Nephron progenitor cell (in vitro differentiated cells): ENCODE measurements around the gene ALPI.
A peak's percentile ranks its signal among the peaks of the same experiment; 100 is the strongest.

Experiments used
- DNase-seq: peaks from one replicate; pipeline ENCODE4 v3.0.0; 2021
- H3K27ac Mint-ChIP-seq: 2 replicates; pipeline ENCODE4 v1.8.0; 2021; ENCODE audit warnings: mild to moderate bottlenecking, moderate library complexity, mixed read lengths
- H3K27me3 Mint-ChIP-seq: 2 replicates; pipeline ENCODE4 v1.8.0; 2021; ENCODE audit warnings: mild to moderate bottlenecking, low read depth, mixed read lengths; ENCODE audit not compliant: poor library complexity
- H3K36me3 Mint-ChIP-seq: 2 replicates; pipeline ENCODE4 v1.8.0; 2021; ENCODE audit warnings: low read depth, mixed read lengths
- H3K4me1 Mint-ChIP-seq: 2 replicates; pipeline ENCODE4 v1.8.0; 2021; ENCODE audit warnings: mixed read lengths
- H3K4me3 Mint-ChIP-seq: 2 replicates; pipeline ENCODE4 v1.8.0; 2021; ENCODE audit warnings: mild to moderate bottlenecking, moderate library complexity, mixed read lengths
- H3K9me3 Mint-ChIP-seq: 2 replicates; pipeline ENCODE4 v1.8.0; 2021; ENCODE audit warnings: mild to moderate bottlenecking, moderate library complexity, mixed read lengths
- TF ChIP-seq, protein P1 (sequence below): fragments of 200-600 bp; sonication (generic); IDR thresholded peaks from 2 replicates; pipeline ENCODE4 v1.5.0; 2021; ENCODE audit warnings: antibody characterized with exemption

Gene ALPI

DNA sequence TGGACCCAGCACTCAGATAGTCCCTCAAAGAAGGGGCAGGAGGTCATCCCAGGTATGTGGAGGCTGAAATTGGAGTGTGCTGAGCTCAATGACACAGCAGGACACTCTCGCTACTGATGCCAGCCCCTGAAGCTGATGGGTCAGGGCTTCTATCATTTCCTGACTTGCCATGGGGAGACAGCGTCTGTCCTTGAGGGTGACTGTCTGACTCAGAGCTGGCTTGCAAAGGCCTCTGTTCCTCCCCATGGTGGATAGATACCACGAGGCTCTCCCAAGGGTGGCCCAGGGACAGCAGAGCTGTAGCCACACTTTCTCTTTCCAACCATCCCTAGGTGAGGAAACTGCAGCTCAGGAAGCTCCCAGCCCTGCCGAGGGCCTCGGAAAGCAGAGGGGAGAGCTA lies 38.5 kb upstream of the ALPI start:
- H3K36me3 Mint-ChIP-seq: peaks cover 8% of the 10 kb centered on the region
- DNase-seq: no peak
- H3K4me3 Mint-ChIP-seq: no peak overlapping the region
- H3K9me3 Mint-ChIP-seq: peaks cover 10% of the 10 kb centered on the region
- peaks cover 99% of the 10 kb centered on the region for H3K27me3 Mint-ChIP-seq
- H3K27ac Mint-ChIP-seq: no peak overlapping the region
- H3K4me1 Mint-ChIP-seq: peaks cover 11% of the 10 kb centered on the region
- TF ChIP-seq, protein P1, sequence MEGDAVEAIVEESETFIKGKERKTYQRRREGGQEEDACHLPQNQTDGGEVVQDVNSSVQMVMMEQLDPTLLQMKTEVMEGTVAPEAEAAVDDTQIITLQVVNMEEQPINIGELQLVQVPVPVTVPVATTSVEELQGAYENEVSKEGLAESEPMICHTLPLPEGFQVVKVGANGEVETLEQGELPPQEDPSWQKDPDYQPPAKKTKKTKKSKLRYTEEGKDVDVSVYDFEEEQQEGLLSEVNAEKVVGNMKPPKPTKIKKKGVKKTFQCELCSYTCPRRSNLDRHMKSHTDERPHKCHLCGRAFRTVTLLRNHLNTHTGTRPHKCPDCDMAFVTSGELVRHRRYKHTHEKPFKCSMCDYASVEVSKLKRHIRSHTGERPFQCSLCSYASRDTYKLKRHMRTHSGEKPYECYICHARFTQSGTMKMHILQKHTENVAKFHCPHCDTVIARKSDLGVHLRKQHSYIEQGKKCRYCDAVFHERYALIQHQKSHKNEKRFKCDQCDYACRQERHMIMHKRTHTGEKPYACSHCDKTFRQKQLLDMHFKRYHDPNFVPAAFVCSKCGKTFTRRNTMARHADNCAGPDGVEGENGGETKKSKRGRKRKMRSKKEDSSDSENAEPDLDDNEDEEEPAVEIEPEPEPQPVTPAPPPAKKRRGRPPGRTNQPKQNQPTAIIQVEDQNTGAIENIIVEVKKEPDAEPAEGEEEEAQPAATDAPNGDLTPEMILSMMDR: no peak

DNA sequence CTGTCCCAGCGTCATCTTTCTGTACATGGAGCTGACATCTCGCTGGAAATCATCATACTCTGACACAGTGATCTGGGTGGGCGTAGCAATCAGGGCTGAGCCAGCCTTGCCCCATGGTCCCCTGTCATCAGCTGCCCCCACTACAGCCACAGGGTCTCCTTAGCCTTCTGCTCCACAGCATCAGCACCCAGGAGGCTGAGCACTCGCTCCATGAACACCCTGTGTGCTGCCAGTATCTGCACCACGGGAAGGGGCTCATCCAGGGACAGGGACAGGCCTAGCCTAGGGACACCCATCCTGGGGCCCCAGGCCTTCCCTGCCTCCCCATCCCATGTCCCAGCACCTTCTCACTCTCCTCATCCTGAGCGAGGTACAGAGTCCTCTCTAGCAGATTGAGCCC lies 37.9 kb upstream of the ALPI start:
- peaks cover 11% of the 10 kb centered on the region for H3K4me1 Mint-ChIP-seq
- peak overlapping the region; percentile 74 for H3K4me3 Mint-ChIP-seq
- no peak overlapping the region for H3K27ac Mint-ChIP-seq
- peaks cover 99% of the 10 kb centered on the region for H3K27me3 Mint-ChIP-seq
- peaks cover 11% of the 10 kb centered on the region for H3K36me3 Mint-ChIP-seq
- TF ChIP-seq, protein P1: no peak
- DNase-seq: no peak
- peaks cover 16% of the 10 kb centered on the region for H3K9me3 Mint-ChIP-seq

DNA sequence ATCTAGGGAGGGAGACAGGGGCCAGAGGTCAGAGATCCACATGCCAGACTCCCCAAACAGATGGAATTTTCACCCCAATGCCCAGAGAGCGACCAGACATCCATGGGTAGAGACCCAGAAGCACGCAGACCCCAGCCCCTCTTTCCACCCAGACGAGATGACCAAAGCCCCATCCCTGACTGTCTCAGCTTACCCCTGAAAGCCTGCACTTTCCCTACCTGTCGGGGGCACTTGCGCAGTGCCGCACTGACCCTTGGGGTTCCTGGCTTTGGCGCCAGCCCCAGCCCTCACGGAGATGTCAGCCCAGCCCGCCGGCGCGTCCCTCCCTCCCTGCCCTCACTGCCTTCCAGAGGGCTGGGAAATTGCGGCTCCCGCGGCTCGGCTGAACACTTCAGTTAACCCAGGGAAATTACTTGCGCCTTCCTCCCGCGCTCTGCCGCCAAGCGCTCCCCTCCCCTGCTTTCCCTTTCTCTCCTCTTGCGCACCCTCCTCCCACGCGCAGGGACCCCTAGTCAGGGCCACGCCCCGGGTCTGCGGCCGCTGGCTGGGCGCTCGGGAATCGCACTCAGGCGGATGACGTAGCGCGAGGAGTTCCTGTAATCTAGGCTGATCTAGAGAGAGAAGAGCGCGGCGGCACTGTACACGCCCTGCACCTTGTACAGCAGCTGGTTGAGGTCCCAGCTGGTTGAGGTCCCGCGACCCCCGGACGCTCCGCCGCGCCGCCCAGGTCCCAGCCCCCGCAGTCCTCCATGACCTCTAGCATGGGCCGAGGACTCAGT lies 37.3 kb upstream of the ALPI start:
- Mint-ChIP-seq H3K4me3 (peak overlapping the region; percentile 74), H3K36me3 (peaks cover 11% of the 10 kb centered on the region), H3K27ac (no peak overlapping the region), H3K9me3 (peaks cover 22% of the 10 kb centered on the region), H3K4me1 (peaks cover 11% of the 10 kb centered on the region), H3K27me3 (peaks cover 99% of the 10 kb centered on the region)
- TF ChIP-seq, protein P1: no peak
- peak; percentile 75 for DNase-seq

DNA sequence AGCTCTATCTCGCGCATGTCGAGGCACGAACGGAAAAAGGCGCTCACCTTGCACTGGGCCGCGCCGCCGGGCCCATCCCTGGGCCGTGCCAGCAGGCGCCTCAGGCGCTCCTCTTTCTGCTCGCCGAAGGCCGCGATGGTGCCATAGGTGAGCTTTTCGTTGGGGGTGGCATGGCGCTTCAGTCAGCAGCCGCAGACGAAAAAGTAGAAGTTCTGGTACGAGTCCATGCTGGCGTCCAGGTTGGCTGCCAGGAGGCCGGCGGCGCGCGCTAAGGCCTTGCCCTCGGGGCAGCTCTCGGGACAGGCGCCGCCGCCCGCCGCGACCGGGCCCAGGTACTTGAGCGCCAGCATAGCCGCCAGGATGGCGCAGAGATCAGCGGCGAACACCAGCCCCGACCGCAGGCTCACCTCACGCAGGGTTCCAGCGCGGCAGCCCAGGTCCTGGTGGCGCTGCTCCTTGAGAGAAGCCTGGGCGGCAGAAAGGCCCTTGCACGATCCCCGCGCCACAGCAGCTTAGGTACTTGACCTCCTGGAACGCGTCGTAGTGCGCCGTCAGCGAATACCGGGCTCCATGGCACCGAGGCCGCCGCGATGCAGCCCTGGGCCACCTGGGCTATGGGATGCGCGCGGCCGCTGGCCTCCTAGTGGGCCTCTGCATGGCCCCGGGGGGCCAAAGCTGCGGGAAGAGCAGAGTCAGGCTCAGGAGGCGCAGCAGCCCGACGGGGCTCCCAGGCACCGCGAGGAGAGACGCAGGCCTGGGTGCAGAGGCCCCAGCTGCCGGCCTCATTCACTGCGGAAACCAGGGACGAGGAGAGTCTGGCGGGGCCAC lies 36.5 kb upstream of the ALPI start:
- H3K4me1 Mint-ChIP-seq: peaks cover 11% of the 10 kb centered on the region
- peaks cover 11% of the 10 kb centered on the region for H3K36me3 Mint-ChIP-seq
- peaks cover 27% of the 10 kb centered on the region for H3K9me3 Mint-ChIP-seq
- H3K4me3 Mint-ChIP-seq: peak overlapping the region; percentile 74
- TF ChIP-seq, protein P1: no peak
- H3K27me3 Mint-ChIP-seq: peaks cover 99% of the 10 kb centered on the region
- no peak overlapping the region for H3K27ac Mint-ChIP-seq
- peak; percentile 47 for DNase-seq

DNA sequence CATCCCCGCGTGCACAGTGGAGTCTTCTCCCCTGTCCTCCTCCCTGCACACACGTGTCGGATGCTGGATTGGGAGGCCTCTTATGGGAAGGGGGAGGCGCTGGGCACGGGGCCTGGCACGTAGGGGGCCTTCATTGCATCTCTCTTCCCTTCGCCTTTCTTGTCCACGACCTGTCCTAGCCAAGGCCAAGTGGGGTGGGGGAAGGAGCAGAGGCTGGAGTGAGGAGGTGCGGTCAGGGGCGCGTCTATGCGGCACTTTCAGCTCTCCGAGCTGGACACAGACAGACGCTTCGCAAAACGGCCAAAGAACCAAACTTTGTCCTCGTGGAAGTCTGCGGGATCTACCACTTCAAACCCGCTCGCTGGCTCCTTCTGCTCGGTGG lies 35.9 kb upstream of the ALPI start:
- peaks cover 99% of the 10 kb centered on the region for H3K27me3 Mint-ChIP-seq
- peaks cover 27% of the 10 kb centered on the region for H3K9me3 Mint-ChIP-seq
- TF ChIP-seq, protein P1: no peak
- DNase-seq: no peak
- peak overlapping the region; percentile 71 for H3K4me3 Mint-ChIP-seq
- H3K27ac Mint-ChIP-seq: no peak overlapping the region
- H3K4me1 Mint-ChIP-seq: peaks cover 11% of the 10 kb centered on the region
- peaks cover 11% of the 10 kb centered on the region for H3K36me3 Mint-ChIP-seq
